Lower leg skin (tissue), 3 donors: ENCODE data around the gene GALNT11.

Experiments
- POLR2A ChIP-seq, 2 donors: fragments of 450-650 bp; IDR thresholded peaks; one replicate each; pipeline ENCODE4 v1.6.1; 2016 to 2017; ENCODE audit warnings: antibody characterized with exemption in 2 of 2, mild to moderate bottlenecking in 1 of 2, moderate library complexity in 1 of 2
- TF ChIP-seq, protein P1 (sequence below), 3 donors: fragments of 450-650 bp; IDR thresholded peaks; one replicate each; pipeline ENCODE4 v1.5.1; 2016; ENCODE audit warnings: antibody characterized with exemption in 3 of 3, mild to moderate bottlenecking in 3 of 3, moderate library complexity in 2 of 3

DNA sequence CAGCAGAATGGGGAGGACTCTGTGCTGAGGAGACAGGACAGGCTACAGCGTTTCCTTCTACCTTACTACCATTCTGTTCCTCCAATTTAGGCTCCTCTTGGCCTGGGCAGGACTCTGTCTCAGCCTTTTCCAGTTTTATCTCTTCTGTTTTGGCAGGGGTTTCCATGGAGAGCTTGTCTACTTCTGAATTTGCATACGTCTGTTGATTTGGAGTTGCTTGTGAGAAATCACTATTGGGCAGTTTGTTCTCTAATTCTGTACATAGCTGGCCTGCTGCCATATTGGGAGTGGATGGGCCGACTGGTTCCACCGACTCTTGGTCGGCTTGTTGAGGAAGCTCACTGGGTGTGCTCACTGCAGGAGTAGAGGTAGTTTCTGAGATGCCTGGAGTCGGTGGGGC lies 136.8 kb downstream of the GALNT11 start:
- TF ChIP-seq, protein P1, sequence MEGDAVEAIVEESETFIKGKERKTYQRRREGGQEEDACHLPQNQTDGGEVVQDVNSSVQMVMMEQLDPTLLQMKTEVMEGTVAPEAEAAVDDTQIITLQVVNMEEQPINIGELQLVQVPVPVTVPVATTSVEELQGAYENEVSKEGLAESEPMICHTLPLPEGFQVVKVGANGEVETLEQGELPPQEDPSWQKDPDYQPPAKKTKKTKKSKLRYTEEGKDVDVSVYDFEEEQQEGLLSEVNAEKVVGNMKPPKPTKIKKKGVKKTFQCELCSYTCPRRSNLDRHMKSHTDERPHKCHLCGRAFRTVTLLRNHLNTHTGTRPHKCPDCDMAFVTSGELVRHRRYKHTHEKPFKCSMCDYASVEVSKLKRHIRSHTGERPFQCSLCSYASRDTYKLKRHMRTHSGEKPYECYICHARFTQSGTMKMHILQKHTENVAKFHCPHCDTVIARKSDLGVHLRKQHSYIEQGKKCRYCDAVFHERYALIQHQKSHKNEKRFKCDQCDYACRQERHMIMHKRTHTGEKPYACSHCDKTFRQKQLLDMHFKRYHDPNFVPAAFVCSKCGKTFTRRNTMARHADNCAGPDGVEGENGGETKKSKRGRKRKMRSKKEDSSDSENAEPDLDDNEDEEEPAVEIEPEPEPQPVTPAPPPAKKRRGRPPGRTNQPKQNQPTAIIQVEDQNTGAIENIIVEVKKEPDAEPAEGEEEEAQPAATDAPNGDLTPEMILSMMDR (IDR thresholded peaks at IDR 0.05): no peak
- no peak for TF ChIP-seq POLR2A (IDR thresholded peaks at IDR 0.05)
